Pulmonary artery endothelial cell (primary cell): ENCODE data around the gene FCSK. TPM values are rescaled to one million over a fixed set of nuclear protein-coding genes. Genes with fewer than 3 reads are reported as not detected.

ENCODE experiments used
- DNase-seq: peaks from one replicate; pipeline ENCODE4 v3.0.0-alpha.2; 2011; ENCODE audit warnings: low read depth, low spot score
- total RNA-seq: library from RNA; depleted of rRNA; stranded (reverse); fragments of >200 nt; gene quantifications from 2 replicates; pipeline ENCODE4 v1.2.3, GENCODE V29; 2014

FCSK gene
- total RNA-seq, 1 donor from 2014 or later = 10.5 TPM

DNA sequence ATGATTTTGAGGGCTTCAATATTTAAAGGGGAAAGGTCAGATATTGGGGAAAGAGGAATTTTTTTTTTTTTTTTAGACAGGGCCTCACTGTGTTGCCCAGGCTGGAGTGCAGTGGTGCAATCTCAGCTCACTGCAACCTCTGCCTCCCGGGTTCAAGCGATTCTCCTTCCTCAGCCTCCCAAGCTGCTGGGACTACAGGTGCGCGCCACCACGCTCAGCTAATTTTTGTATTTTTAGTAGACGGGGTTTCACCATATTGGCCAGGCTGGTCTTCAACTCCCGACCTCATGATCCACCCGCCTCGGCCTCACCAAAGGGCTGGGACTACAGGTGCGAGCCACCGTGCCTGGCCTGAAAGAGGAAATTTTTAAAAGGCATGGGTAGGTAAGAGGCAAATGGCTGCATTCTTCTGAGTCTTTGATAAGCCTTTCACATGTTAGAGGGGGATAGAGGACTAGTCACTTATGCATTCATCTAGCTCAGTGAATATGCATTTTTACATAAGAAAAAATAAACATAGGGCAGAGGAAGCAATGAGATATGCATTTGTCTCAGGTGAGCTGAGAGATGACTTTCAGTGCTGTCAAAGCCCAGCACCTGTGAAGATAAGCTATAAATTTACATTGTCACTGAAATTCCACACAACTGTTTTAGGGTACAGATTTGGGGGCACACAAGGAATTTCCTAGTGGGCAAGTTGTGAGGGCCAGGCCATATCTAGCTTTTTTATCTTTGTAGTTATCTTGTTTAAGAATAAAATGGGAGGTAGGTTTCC lies 1.1 kb upstream of the FCSK start:
- DNase-seq = no peak

- no peak for DNase-seq
These were observed 538 bp upstream of the FCSK start for GRCh38 chr16:70453892-70454221.

GRCh38 chr16:70455910-70456309 lies 1.5 kb downstream of the FCSK start:
- no peak for DNase-seq

- no peak for DNase-seq
These were observed 3.2 kb downstream of the FCSK start for GRCh38 chr16:70457446-70458166.

- DNase-seq = no peak
These were observed 6.4 kb downstream of the FCSK start for GRCh38 chr16:70460737-70461261.

GRCh38 chr16:70463235-70463634 lies 8.8 kb downstream of the FCSK start:
- no peak for DNase-seq

DNA sequence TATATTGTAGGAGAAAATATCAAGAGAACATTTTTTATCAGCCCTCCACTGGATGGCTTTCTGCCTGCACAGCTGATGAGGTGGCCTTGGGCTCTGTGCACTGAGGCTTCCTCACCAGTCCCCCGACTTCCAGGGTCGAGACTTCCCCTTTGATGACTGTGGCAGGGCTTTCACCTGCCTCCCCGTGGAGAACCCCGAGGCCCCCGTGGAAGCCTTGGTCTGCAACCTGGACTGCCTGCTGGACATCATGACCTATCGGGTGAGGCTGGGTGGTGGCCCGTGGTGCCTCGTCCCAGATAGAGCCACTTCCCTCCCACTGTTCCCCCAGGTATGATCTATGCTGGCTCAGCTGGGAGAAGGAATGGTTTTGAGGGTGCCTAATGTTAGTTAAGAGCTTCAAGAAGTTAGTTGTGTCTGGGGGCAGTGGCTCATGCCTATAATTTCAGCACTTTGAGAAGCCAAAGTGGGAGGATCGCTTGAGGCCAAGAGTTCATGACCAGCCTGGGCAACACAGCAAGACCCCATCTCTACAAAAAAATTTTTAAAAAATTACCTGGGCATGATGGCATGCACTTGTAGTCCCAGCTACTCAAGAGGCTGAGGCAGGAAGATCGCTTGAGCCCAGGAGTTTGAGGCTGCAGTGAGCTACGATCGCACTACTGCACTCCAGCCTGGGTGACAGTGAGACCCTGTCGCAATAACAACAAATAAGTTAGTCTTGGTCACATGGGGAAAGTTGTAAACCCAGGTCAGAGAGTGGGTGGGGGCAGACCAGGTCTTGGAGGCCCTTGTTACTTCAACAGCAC lies 11.8 kb downstream of the FCSK start:
- DNase-seq = no peak

- no peak for DNase-seq
These were observed 12.3 kb downstream of the FCSK start for GRCh38 chr16:70466805-70467076.

DNA sequence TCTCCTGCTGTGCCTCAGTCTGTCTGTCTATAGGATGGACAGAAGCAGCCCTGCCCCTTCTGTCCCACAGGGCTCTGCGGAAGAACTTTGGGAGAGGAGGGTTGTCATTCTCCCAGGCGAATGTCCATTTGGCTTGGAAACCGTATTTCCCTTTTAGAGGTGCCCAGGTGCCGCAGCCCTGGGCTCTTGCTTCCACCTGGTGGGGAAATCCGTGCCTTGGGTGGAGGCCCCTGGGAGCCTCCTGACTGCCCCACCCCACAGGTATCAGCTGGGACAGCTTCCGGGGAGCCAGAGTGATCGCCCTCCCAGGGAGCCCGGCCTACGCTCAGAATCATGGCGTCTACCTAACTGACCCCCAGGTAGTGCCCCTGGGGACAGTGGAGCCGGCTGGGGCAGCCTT lies 12.7 kb downstream of the FCSK start:
- no peak for DNase-seq

DNA sequence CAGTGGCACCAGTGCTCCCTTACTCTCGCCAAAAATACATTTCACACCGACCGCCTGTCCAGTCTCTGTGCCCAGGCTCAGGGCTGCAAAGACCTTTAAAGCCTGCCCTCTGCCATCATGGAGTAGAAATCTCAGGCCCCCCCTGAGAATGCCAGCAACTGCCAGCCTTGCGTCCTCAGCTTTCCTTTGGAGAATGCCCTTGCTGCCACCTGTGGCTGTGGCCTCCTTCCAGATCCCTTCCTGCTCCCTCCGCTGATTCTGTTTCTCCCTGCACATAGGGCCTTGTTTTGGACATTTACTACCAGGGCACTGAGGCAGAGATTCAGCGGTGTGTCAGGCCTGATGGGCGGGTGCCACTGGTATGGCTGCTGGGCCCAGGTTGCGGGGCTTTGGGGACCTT lies 13.2 kb downstream of the FCSK start:
- DNase-seq = no peak

DNA sequence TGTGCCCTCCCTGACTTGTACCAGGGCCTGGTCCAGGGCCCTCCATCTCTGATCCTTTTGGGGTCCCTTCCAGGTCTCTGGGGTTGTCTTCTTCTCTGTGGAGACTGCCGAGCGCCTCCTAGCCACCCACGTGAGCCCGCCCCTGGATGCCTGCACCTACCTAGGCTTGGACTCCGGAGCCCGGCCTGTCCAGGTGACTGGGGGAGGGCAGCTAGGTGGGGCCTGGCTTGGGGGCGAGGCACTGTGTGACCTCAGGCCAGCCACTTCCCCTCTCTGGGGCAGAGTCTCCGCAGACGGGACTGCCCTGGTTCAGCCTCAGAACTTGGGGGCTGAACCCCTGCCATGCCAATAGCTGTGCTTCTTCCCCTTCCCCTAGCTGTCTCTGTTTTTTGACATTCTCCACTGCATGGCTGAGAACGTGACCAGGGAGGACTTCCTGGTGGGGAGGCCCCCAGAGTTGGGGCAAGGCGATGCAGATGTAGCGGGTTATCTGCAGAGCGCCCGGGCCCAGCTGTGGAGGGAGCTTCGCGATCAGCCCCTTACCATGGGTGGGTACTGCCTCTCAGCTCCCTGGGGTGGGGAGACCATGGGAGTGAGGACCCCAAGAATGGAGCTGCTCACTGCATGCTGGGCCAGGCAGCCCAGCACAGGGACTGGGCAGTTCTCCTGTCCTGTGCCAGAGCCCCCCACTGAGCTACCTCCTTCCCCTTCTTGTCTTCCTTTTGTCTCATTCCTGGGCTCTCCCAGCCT lies 14.6 kb downstream of the FCSK start:
- no peak for DNase-seq

GRCh38 chr16:70470141-70470926 lies 15.9 kb downstream of the FCSK start:
- DNase-seq = no peak

DNA sequence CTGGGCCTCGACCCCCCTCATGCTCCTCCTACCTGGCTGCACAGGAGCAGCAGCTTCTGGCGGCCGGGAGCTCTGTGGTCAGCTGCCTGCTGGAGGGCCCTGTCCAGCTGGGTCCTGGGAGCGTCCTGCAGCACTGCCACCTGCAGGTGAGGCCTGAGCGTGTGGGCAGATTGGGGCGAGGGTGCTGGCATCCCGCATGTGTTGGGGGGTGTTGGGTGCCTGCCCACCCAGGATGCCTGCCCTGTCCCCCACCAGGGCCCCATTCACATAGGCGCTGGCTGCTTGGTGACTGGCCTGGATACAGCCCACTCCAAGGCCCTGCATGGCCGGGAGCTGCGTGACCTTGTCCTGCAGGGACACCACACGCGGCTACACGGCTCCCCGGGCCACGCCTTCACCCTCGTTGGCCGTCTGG lies 16.5 kb downstream of the FCSK start:
- DNase-seq = no peak

- DNase-seq = no peak
These were observed 18.5 kb downstream of the FCSK start for GRCh38 chr16:70472786-70473433.

DNA sequence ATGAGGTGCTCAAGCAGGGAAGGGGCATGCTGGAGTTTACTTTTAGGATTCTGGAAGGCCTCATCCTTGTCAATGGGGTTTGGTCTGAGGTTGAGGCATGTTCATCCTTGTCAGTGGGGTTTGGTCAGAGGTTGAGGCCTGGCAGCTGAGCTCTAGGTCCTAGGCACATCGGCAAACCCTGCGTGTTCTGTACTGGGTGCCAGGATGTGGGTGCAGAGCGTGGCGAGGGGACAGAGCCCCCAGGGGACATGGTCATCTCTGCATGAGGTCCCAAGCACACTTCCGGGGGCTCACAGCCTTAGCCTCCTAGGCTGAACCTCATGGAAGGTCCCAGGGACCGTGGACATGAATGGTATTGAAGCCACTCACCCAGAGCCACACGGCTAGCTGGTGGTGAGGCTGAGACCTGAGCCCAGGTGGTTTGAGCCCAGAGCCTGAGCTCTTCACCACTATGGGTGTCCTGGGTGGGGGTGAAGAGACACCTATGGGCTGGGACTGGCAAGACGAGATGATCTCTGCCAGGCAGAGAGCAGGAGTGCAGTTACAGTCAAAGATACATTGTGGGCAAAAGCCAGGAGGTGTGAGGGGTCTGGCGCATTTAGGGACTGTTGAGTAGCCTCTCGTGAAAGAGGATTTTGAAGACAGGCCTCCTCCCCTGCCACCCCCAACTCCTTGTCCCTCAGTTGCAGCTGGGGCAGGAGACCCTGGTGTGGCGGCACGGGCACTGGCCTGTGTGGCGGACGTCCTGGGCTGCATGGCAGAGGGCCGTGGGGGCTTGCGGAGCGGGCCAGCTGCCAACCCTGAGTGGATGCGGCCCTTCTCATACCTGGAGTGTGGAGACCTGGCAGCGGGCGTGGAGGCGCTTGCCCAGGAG lies 19.3 kb downstream of the FCSK start:
- DNase-seq = no peak

GRCh38 chr16:70474320-70475053 lies 20.1 kb downstream of the FCSK start:
- DNase-seq = no peak

GRCh38 chr16:70475054-70475871 lies 20.9 kb downstream of the FCSK start:
- DNase-seq = no peak
